Measurements from ENCODE around the gene SAP130.

Gene SAP130

DNA sequence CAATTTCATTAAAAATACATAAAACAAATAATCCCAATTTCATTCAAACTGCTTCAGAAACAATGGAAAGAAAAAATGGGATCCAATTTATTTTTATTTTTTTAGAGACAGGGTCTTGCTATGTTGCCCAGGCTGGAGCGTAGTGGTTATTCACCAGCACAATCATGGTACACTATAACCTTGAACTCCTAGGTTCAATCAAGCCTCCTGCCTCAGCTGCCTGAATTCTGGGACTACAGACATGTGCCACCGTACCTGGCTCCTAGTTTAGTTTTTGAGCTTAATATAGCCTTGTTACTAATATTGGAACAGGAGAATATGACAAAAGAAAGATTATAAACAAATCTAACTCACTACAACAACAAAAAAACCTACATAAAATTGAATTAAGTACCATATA lies 34.2 kb downstream of the SAP130 start:
- Histone ChIP-seq H3K27ac (ENCODE audit: low read depth in 2 of 2, low read length in 2 of 2) (no peak overlapping the region), H3K9ac (ENCODE audit: low read depth in 1 of 2, low read length in 2 of 2) (no peak overlapping the region), H3K27me3 (ENCODE audit: control insufficient read depth in 2 of 2, insufficient read depth in 2 of 2, low read length in 2 of 2) (no peaks in the 10 kb centered on the region), H3K4me1 (ENCODE audit: control insufficient read depth in 2 of 2, insufficient read depth in 2 of 2, low read length in 2 of 2) (no peaks in the 10 kb centered on the region), H3K4me3 (ENCODE audit: low read length in 2 of 2) (no peak overlapping the region), H3K9me3 (ENCODE audit: control insufficient read depth in 2 of 2, low read length in 2 of 2) (no peaks in the 10 kb centered on the region), H3K36me3 (ENCODE audit: control insufficient read depth in 2 of 2, insufficient read depth in 2 of 2, low read length in 2 of 2) (peaks cover 48 to 63% of the 10 kb centered on the region in 2 donors)

DNA sequence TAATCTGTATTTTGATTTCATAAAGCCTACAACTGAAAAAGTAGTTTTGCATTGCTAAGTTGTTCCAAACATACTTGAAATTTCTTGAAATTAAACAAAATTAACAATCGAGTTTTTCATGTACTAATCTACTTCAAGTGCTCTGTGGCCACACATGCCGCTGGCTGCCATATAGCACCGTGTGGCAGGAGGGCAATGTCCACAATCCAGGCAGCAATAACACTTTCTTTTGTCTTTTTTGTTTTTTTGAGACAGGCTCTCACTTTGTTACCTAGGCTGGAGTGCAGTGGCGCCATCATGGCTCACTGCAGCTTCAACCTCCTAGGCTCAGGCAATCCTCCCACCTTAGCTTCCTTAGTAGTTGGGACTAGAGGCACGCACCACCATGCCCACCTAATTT lies 36.1 kb downstream of the SAP130 start:
- no peak overlapping the region for H3K27ac ChIP-seq (ENCODE audit: low read depth in 2 of 2, low read length in 2 of 2)
- H3K36me3 ChIP-seq (ENCODE audit: control insufficient read depth in 2 of 2, insufficient read depth in 2 of 2, low read length in 2 of 2) = peaks cover 48 to 59% of the 10 kb centered on the region in 2 donors
- no peak overlapping the region for H3K4me3 ChIP-seq (ENCODE audit: low read length in 2 of 2)
- no peak overlapping the region for H3K9ac ChIP-seq (ENCODE audit: low read depth in 1 of 2, low read length in 2 of 2)
- H3K9me3 ChIP-seq (ENCODE audit: control insufficient read depth in 2 of 2, low read length in 2 of 2) = no peaks in the 10 kb centered on the region
- H3K4me1 ChIP-seq (ENCODE audit: control insufficient read depth in 2 of 2, insufficient read depth in 2 of 2, low read length in 2 of 2) = no peaks in the 10 kb centered on the region
- H3K27me3 ChIP-seq (ENCODE audit: control insufficient read depth in 2 of 2, insufficient read depth in 2 of 2, low read length in 2 of 2) = no peaks in the 10 kb centered on the region

DNA sequence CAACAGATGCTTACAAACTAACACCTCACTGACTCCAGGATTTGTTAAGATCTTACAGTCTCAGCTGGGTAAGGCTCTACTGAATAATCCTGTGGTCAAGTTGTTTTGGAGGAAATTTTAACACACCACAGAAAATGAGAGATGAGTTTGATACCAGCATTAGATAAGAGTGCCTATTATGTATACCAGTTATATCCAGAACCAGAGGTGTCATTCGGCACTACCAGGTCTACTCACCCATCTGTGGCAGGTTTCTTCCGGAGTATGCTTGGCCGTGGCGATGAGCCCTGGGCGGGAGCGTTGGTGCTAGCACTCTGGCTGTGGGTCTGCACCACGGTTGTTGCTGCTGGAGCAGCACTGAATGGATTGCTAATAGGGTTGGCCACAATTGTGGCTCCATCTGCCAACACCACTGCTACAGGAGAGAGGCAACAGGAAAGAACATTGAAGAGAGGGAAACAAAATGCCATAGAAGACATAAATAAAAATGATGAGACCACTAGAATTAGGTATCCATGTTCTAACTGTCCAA lies 41.2 kb downstream of the SAP130 start:
- no peaks in the 10 kb centered on the region for H3K4me1 ChIP-seq (ENCODE audit: control insufficient read depth in 2 of 2, insufficient read depth in 2 of 2, low read length in 2 of 2)
- no peak overlapping the region for H3K4me3 ChIP-seq (ENCODE audit: low read length in 2 of 2)
- no peak overlapping the region for H3K9ac ChIP-seq (ENCODE audit: low read depth in 1 of 2, low read length in 2 of 2)
- H3K9me3 ChIP-seq (ENCODE audit: control insufficient read depth in 2 of 2, low read length in 2 of 2) = no peaks in the 10 kb centered on the region
- H3K36me3 ChIP-seq (ENCODE audit: control insufficient read depth in 2 of 2, insufficient read depth in 2 of 2, low read length in 2 of 2) = peaks cover 55 to 63% of the 10 kb centered on the region in 2 donors
- H3K27me3 ChIP-seq (ENCODE audit: control insufficient read depth in 2 of 2, insufficient read depth in 2 of 2, low read length in 2 of 2) = no peaks in the 10 kb centered on the region
- H3K27ac ChIP-seq (ENCODE audit: low read depth in 2 of 2, low read length in 2 of 2) = no peak overlapping the region

DNA sequence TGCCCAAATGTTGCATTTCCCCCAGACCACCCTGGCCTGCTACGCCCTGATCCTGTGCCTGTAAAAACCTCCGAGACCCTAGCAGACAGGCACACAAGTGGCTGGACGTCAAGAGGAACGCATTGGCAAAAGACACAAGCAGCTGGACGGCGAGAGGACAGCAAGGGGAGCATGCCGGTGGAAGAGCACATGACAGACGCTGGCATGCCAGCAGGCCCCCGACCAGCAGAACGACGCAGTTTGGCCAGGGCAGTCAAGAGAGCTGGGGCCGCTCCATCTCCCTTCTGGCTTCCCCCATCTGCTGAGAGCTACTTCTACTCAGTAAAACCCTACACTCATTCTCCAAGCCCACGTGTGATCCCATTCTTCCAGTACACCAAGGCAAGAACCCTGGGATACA lies 42.1 kb downstream of the SAP130 start:
- Histone ChIP-seq H3K9ac (ENCODE audit: low read depth in 1 of 2, low read length in 2 of 2) (no peak overlapping the region), H3K27me3 (ENCODE audit: control insufficient read depth in 2 of 2, insufficient read depth in 2 of 2, low read length in 2 of 2) (no peaks in the 10 kb centered on the region), H3K36me3 (ENCODE audit: control insufficient read depth in 2 of 2, insufficient read depth in 2 of 2, low read length in 2 of 2) (peaks cover 55 to 65% of the 10 kb centered on the region in 2 donors), H3K9me3 (ENCODE audit: control insufficient read depth in 2 of 2, low read length in 2 of 2) (no peaks in the 10 kb centered on the region), H3K4me1 (ENCODE audit: control insufficient read depth in 2 of 2, insufficient read depth in 2 of 2, low read length in 2 of 2) (no peaks in the 10 kb centered on the region), H3K27ac (ENCODE audit: low read depth in 2 of 2, low read length in 2 of 2) (no peak overlapping the region), H3K4me3 (ENCODE audit: low read length in 2 of 2) (no peak overlapping the region)

DNA sequence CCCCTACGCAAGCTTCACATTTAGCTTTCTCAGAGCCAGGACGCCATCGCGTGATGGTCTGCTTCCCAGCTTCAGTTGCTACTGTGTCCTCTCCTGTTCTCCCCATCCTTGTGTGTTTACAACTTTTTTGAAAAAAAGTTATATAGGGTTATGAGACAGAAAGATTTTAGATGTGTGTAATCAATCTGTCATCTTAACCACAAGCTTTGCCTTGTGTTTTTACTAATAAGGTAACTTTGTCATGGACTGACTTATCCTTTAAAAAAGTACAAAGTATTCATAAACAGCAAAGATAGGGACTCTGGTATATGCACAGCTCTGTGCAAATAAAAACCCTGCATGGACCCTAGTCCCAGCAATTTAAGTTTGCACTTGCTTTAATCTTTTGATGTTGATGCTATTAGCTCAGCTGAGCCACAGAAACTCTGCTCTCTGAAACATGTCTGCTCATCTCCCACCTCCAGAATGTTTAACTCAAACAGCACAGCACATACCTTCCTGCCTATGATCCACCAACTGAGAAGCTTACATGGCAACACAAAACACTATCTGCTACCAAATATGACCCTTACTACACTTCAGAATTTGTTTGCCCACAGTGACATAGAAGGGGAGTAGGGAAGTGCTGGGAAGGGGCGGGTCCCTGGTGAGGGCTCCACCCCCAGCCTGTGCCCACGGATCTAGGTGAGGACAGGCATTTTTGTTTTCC lies 42.7 kb downstream of the SAP130 start:
- H3K4me1 ChIP-seq (ENCODE audit: control insufficient read depth in 2 of 2, insufficient read depth in 2 of 2, low read length in 2 of 2) = no peaks in the 10 kb centered on the region
- H3K36me3 ChIP-seq (ENCODE audit: control insufficient read depth in 2 of 2, insufficient read depth in 2 of 2, low read length in 2 of 2) = peaks cover 57 to 71% of the 10 kb centered on the region in 2 donors
- no peaks in the 10 kb centered on the region for H3K9me3 ChIP-seq (ENCODE audit: control insufficient read depth in 2 of 2, low read length in 2 of 2)
- no peak overlapping the region for H3K9ac ChIP-seq (ENCODE audit: low read depth in 1 of 2, low read length in 2 of 2)
- H3K27ac ChIP-seq (ENCODE audit: low read depth in 2 of 2, low read length in 2 of 2) = no peak overlapping the region
- no peaks in the 10 kb centered on the region for H3K27me3 ChIP-seq (ENCODE audit: control insufficient read depth in 2 of 2, insufficient read depth in 2 of 2, low read length in 2 of 2)
- H3K4me3 ChIP-seq (ENCODE audit: low read length in 2 of 2) = no peak overlapping the region

GRCh38 chr2:127984551-127984950 lies 43.3 kb downstream of the SAP130 start:
- Histone ChIP-seq H3K9me3 (ENCODE audit: control insufficient read depth in 2 of 2, low read length in 2 of 2) (no peaks in the 10 kb centered on the region), H3K4me1 (ENCODE audit: control insufficient read depth in 2 of 2, insufficient read depth in 2 of 2, low read length in 2 of 2) (no peaks in the 10 kb centered on the region), H3K36me3 (ENCODE audit: control insufficient read depth in 2 of 2, insufficient read depth in 2 of 2, low read length in 2 of 2) (peaks cover 57 to 71% of the 10 kb centered on the region in 2 donors), H3K4me3 (ENCODE audit: low read length in 2 of 2) (no peak overlapping the region), H3K27me3 (ENCODE audit: control insufficient read depth in 2 of 2, insufficient read depth in 2 of 2, low read length in 2 of 2) (no peaks in the 10 kb centered on the region), H3K27ac (ENCODE audit: low read depth in 2 of 2, low read length in 2 of 2) (no peak overlapping the region), H3K9ac (ENCODE audit: low read depth in 1 of 2, low read length in 2 of 2) (no peak overlapping the region)

DNA sequence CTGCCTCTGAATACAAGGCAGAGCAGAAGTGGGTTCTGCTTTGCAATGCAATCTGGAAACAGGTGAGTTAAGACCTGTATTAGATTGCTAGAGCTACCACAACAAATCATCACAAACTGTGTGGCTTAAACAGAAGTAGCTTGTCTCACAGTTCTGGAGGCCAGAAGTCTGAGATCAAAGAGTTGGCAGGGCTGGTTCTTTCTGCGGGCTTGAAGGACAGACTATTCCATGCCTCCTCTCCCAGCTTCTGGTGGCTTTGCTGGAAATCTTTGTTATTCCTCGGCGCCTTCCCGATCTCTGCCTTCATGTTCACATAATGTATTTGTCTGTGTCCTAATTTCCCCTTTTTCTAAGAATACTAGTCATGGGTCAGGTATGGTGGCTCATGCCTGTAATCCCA lies 58.4 kb downstream of the SAP130 start:
- Histone ChIP-seq H3K4me1 (ENCODE audit: control insufficient read depth in 2 of 2, insufficient read depth in 2 of 2, low read length in 2 of 2) (no peaks in the 10 kb centered on the region), H3K36me3 (ENCODE audit: control insufficient read depth in 2 of 2, insufficient read depth in 2 of 2, low read length in 2 of 2) (peaks cover 10 to 19% of the 10 kb centered on the region in 2 donors), H3K9ac (ENCODE audit: low read depth in 1 of 2, low read length in 2 of 2) (no peak overlapping the region), H3K27ac (ENCODE audit: low read depth in 2 of 2, low read length in 2 of 2) (no peak overlapping the region), H3K4me3 (ENCODE audit: low read length in 2 of 2) (no peak overlapping the region), H3K9me3 (ENCODE audit: control insufficient read depth in 2 of 2, low read length in 2 of 2) (no peaks in the 10 kb centered on the region), H3K27me3 (ENCODE audit: control insufficient read depth in 2 of 2, insufficient read depth in 2 of 2, low read length in 2 of 2) (no peaks in the 10 kb centered on the region)

- Histone ChIP-seq H3K27ac (ENCODE audit: low read depth in 2 of 2, low read length in 2 of 2) (no peak overlapping the region), H3K27me3 (ENCODE audit: control insufficient read depth in 2 of 2, insufficient read depth in 2 of 2, low read length in 2 of 2) (no peaks in the 10 kb centered on the region), H3K9me3 (ENCODE audit: control insufficient read depth in 2 of 2, low read length in 2 of 2) (no peaks in the 10 kb centered on the region), H3K4me3 (ENCODE audit: low read length in 2 of 2) (no peak overlapping the region), H3K4me1 (ENCODE audit: control insufficient read depth in 2 of 2, insufficient read depth in 2 of 2, low read length in 2 of 2) (no peaks in the 10 kb centered on the region), H3K9ac (ENCODE audit: low read depth in 1 of 2, low read length in 2 of 2) (no peak overlapping the region), H3K36me3 (ENCODE audit: control insufficient read depth in 2 of 2, insufficient read depth in 2 of 2, low read length in 2 of 2) (peaks cover 9 to 17% of the 10 kb centered on the region in 2 donors)
Observed at GRCh38 chr2:127968610-127969339, 59.1 kb downstream of the SAP130 start.

DNA sequence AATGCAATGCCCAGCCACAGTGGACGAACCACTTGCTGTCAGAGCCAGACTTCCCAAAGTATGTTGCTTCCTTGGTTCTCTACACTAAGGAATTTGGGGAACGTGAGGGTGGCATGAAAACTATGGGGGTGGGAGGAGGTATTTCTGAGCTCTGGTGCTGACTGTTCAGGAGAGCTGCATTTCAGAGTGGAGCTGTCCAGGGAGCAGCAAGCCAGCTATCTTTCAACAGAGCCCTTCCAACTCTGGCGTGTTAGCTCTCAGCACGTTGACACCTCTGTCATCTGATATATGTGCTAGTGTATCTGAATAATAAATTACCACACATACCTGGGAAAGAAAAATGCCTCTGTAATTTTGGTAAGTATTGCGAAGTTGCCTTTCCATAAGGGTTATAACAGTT lies 66.1 kb downstream of the SAP130 start:
- Histone ChIP-seq H3K9me3 (ENCODE audit: control insufficient read depth in 2 of 2, low read length in 2 of 2) (no peaks in the 10 kb centered on the region), H3K36me3 (ENCODE audit: control insufficient read depth in 2 of 2, insufficient read depth in 2 of 2, low read length in 2 of 2) (peaks cover 25 to 31% of the 10 kb centered on the region in 2 donors), H3K27ac (ENCODE audit: low read depth in 2 of 2, low read length in 2 of 2) (no peak overlapping the region)

GRCh38 chr2:127957240-127957639 lies 70.6 kb downstream of the SAP130 start:
- peaks cover 25 to 40% of the 10 kb centered on the region in 2 donors for H3K36me3 ChIP-seq (ENCODE audit: control insufficient read depth in 2 of 2, insufficient read depth in 2 of 2, low read length in 2 of 2)
- H3K4me3 ChIP-seq (ENCODE audit: low read length in 2 of 2) = no peak overlapping the region
- no peaks in the 10 kb centered on the region for H3K27me3 ChIP-seq (ENCODE audit: control insufficient read depth in 2 of 2, insufficient read depth in 2 of 2, low read length in 2 of 2)
- H3K9me3 ChIP-seq (ENCODE audit: control insufficient read depth in 2 of 2, low read length in 2 of 2) = no peaks in the 10 kb centered on the region
- H3K4me1 ChIP-seq (ENCODE audit: control insufficient read depth in 2 of 2, insufficient read depth in 2 of 2, low read length in 2 of 2) = peaks cover 10 to 12% of the 10 kb centered on the region in 2 donors
- H3K9ac ChIP-seq (ENCODE audit: low read depth in 1 of 2, low read length in 2 of 2) = no peak overlapping the region
- H3K27ac ChIP-seq (ENCODE audit: low read depth in 2 of 2, low read length in 2 of 2) = no peak overlapping the region

More for the DNA sequence above, 66.1 kb downstream of the SAP130 start:
- no peaks in the 10 kb centered on the region for H3K27me3 ChIP-seq (ENCODE audit: control insufficient read depth in 2 of 2, insufficient read depth in 2 of 2, low read length in 2 of 2)
- no peak overlapping the region for H3K9ac ChIP-seq (ENCODE audit: low read depth in 1 of 2, low read length in 2 of 2)
- no peak overlapping the region for H3K4me3 ChIP-seq (ENCODE audit: low read length in 2 of 2)
- H3K4me1 ChIP-seq (ENCODE audit: control insufficient read depth in 2 of 2, insufficient read depth in 2 of 2, low read length in 2 of 2) = no peaks in the 10 kb centered on the region
